WTC11 (cell line): ENCODE results near the gene GPR3. TPM values are rescaled to one million over a fixed set of nuclear protein-coding genes. Genes with fewer than 3 reads are reported as not detected.

Source experiments
- ATAC-seq: fragments of 200-7000 bp; cut with Tn5 transposase; 2 replicates; pipeline ENCODE4 v1.10.0; 2021; ENCODE audit warnings: mild to moderate bottlenecking, moderate library complexity
- CTCF ChIA-PET: fragments of 300-600 bp; sonication (Branson Sonifier 250); formaldehyde crosslinking; loops from one replicate; lab custom pipeline; 2021; ENCODE audit warnings: antibody characterized with exemption; lab: Charles Lee
- POLR2A ChIA-PET: fragments of 350-600 bp; sonication (Branson Sonifier 250); formaldehyde crosslinking; loops from one replicate; lab custom pipeline; 2021; ENCODE audit warnings: antibody characterized with exemption; lab: Charles Lee
- DNase-seq: peaks from one replicate; pipeline ENCODE4 v3.0.0; 2021; ENCODE audit warnings: low spot score
- H3K27ac Mint-ChIP-seq: 2 replicates; pipeline ENCODE4 v1.8.0; 2021; ENCODE audit warnings: mixed read lengths
- H3K27me3 Mint-ChIP-seq: 2 replicates; pipeline ENCODE4 v1.8.0; 2021; ENCODE audit warnings: low read depth, mild to moderate bottlenecking, moderate library complexity, mixed read lengths
- H3K36me3 Mint-ChIP-seq: 2 replicates; pipeline ENCODE4 v1.8.0; 2021; ENCODE audit warnings: mixed read lengths
- H3K4me1 Mint-ChIP-seq: 2 replicates; pipeline ENCODE4 v1.8.0; 2022; ENCODE audit warnings: mixed read lengths
- H3K4me3 Mint-ChIP-seq: 2 replicates; pipeline ENCODE4 v1.8.0; 2021; ENCODE audit warnings: mild to moderate bottlenecking, moderate library complexity, mixed read lengths
- H3K9me3 Mint-ChIP-seq: 2 replicates; pipeline ENCODE4 v1.8.0; 2021; ENCODE audit warnings: mixed read lengths
- ARID4B ChIP-seq: sonication (generic); formaldehyde crosslinking; IDR thresholded peaks from 2 replicates; pipeline ENCODE4 v1.8.0; 2023; ENCODE audit warnings: missing genetic modification reagents, mild to moderate bottlenecking, borderline replicate concordance
- ATF1 ChIP-seq: sonication (generic); formaldehyde crosslinking; IDR thresholded peaks from 2 replicates; pipeline ENCODE4 v1.8.1; 2023; ENCODE audit warnings: mild to moderate bottlenecking, moderate library complexity, missing genetic modification reagents
- ATF2 ChIP-seq: sonication (generic); formaldehyde crosslinking; IDR thresholded peaks from 2 replicates; pipeline ENCODE4 v1.8.1; 2022; ENCODE audit warnings: low read depth, missing genetic modification reagents, borderline replicate concordance
- CBFB ChIP-seq: sonication (generic); formaldehyde crosslinking; IDR thresholded peaks from 2 replicates; pipeline ENCODE4 v1.8.1; 2022; ENCODE audit warnings: mild to moderate bottlenecking, low read depth, missing genetic modification reagents
- CREB1 ChIP-seq: sonication (generic); formaldehyde crosslinking; IDR thresholded peaks from 2 replicates; pipeline ENCODE4 v1.8.0; 2023; ENCODE audit warnings: mild to moderate bottlenecking, missing genetic modification reagents
- ETV6 ChIP-seq: sonication (generic); formaldehyde crosslinking; IDR thresholded peaks from 2 replicates; pipeline ENCODE4 v1.8.1; 2022; ENCODE audit warnings: mild to moderate bottlenecking, missing genetic modification reagents
- FOXK1 ChIP-seq: sonication (generic); formaldehyde crosslinking; IDR thresholded peaks from 2 replicates; pipeline ENCODE4 v1.8.0; 2022; ENCODE audit warnings: mild to moderate bottlenecking, moderate library complexity, missing genetic modification reagents
- FOXP4 ChIP-seq: sonication (generic); formaldehyde crosslinking; IDR thresholded peaks from 2 replicates; pipeline ENCODE4 v1.8.0; 2022; ENCODE audit warnings: mild to moderate bottlenecking, missing genetic modification reagents
- GABPB1 ChIP-seq: sonication (generic); formaldehyde crosslinking; IDR thresholded peaks from 2 replicates; pipeline ENCODE4 v1.8.1; 2023; ENCODE audit warnings: mild to moderate bottlenecking, missing genetic modification reagents
- IRF1 ChIP-seq: sonication (generic); formaldehyde crosslinking; IDR thresholded peaks from 2 replicates; pipeline ENCODE4 v1.8.0; 2023; ENCODE audit warnings: missing genetic modification reagents
- NR1H2 ChIP-seq: sonication (generic); formaldehyde crosslinking; IDR thresholded peaks from 2 replicates; pipeline ENCODE4 v1.9.0; 2021; ENCODE audit warnings: mild to moderate bottlenecking, moderate library complexity, missing genetic modification reagents
- SMAD4 ChIP-seq: sonication (generic); formaldehyde crosslinking; IDR thresholded peaks from 2 replicates; pipeline ENCODE4 v1.8.0; 2022; ENCODE audit warnings: mild to moderate bottlenecking, missing genetic modification reagents
- SOX15 ChIP-seq: fragments of 250-450 bp; sonication (Bioruptor Pico); IDR thresholded peaks from 2 replicates; pipeline ENCODE4 v1.9.0; 2021; ENCODE audit warnings: mild to moderate bottlenecking
- TCF7 ChIP-seq: sonication (generic); formaldehyde crosslinking; IDR thresholded peaks from 2 replicates; pipeline ENCODE4 v1.8.0; 2022; ENCODE audit warnings: mild to moderate bottlenecking, low read depth, missing genetic modification reagents, moderate library complexity
- TEAD1 ChIP-seq: sonication (generic); formaldehyde crosslinking; IDR thresholded peaks from 2 replicates; pipeline ENCODE4 v1.8.0; 2022; ENCODE audit warnings: mild to moderate bottlenecking, missing genetic modification reagents
- ZBTB21 ChIP-seq: sonication (generic); formaldehyde crosslinking; IDR thresholded peaks from 2 replicates; pipeline ENCODE4 v1.8.1; 2023; ENCODE audit warnings: mild to moderate bottlenecking, missing genetic modification reagents, borderline replicate concordance
- ZNF121 ChIP-seq: sonication (generic); formaldehyde crosslinking; IDR thresholded peaks from 2 replicates; pipeline ENCODE4 v1.8.0; 2023; ENCODE audit warnings: missing genetic modification reagents
- ZNF138 ChIP-seq: sonication (generic); formaldehyde crosslinking; conservative IDR thresholded peaks from 2 replicates; pipeline ENCODE4 v1.8.1; 2022; ENCODE audit warnings: mild to moderate bottlenecking, moderate library complexity, missing genetic modification reagents
- ZNF512 ChIP-seq: sonication (generic); formaldehyde crosslinking; IDR thresholded peaks from 2 replicates; pipeline ENCODE4 v1.8.1; 2022; ENCODE audit warnings: missing genetic modification reagents, borderline replicate concordance
- ZNF671 ChIP-seq: fragments of 250-450 bp; sonication (Bioruptor Pico); IDR thresholded peaks from 2 replicates; pipeline ENCODE4 v1.8.0; 2021; ENCODE audit warnings: mild to moderate bottlenecking
- total RNA-seq: library from RNA; stranded (reverse); gene quantifications from 3 replicates; pipeline ENCODE4 v1.2.3, GENCODE V29; 2021

The GPR3 gene
- total RNA-seq, 1 experiment from 2014 or later: 12.4 TPM

- TF ChIP-seq SMAD4 (CRISPR knock-in tag) (no peak), ETV6 (CRISPR knock-in tag) (no peak), FOXK1 (CRISPR knock-in tag) (no peak)
- TF ChIP-seq, all 79 proteins: peak for 0
Observed at GRCh38 chr1:27427329-27427728, 34.9 kb downstream of the GPR3 start (continued).

- Mint-ChIP-seq H3K27me3 (no peaks in the 10 kb centered on the region), H3K9me3 (no peaks in the 10 kb centered on the region), H3K27ac (peak overlapping the region; percentile 98), H3K36me3 (peaks cover 21% of the 10 kb centered on the region), H3K4me3 (0 out of 2 replicates have a peak overlapping the region, but pooled peaks have one; percentile 7), H3K4me1 (peaks cover 75% of the 10 kb centered on the region)
- ChIA-PET POLR2A (interaction anchor here (0.7 to 1.0 kb wide), 2 partner anchors 25 to 62 kb away, joined by 3 read pairs; partner anchors contain the start of gene WASF2), CTCF (interaction anchor here (0.8 to 4.6 kb wide), 8 partner anchors 12 to 179 kb away, joined by 3 to 30 read pairs (median 5); no protein-coding TSS in a partner anchor)
- ATAC-seq: no peak
- TF ChIP-seq TCF7 (CRISPR knock-in tag) (no peak), CREB1 (CRISPR knock-in tag) (no peak), ARID4B (CRISPR knock-in tag) (no peak), ZNF138 (CRISPR knock-in tag) (no peak), ATF2 (CRISPR knock-in tag) (no peak), CBFB (CRISPR knock-in tag) (no peak), ATF1 (CRISPR knock-in tag) (no peak), NR1H2 (CRISPR knock-in tag) (no peak)
- no peak for DNase-seq
Observed at GRCh38 chr1:27427816-27428315, 35.4 kb downstream of the GPR3 start.

GRCh38 chr1:27428316-27429028 lies 36.0 kb downstream of the GPR3 start:
- ATAC-seq: peak; percentile 45
- Mint-ChIP-seq H3K4me3 (peak overlapping the region; percentile 7; the same call in 1 of the 2 replicates), H3K27me3 (no peaks in the 10 kb centered on the region), H3K36me3 (peaks cover 21% of the 10 kb centered on the region), H3K4me1 (peaks cover 78% of the 10 kb centered on the region), H3K27ac (peak overlapping the region; percentile 98), H3K9me3 (no peaks in the 10 kb centered on the region)
- ChIA-PET POLR2A (interaction anchor here (0.7 to 2.1 kb wide), 5 partner anchors 8 to 62 kb away, joined by 3 to 8 read pairs (median 3); partner anchors contain the start of gene WASF2), CTCF (interaction anchor here (0.8 to 4.6 kb wide), 8 partner anchors 12 to 178 kb away, joined by 3 to 30 read pairs (median 5); no protein-coding TSS in a partner anchor)
- DNase-seq: no peak
- TF ChIP-seq IRF1 (CRISPR knock-in tag) (no peak), ETV6 (CRISPR knock-in tag) (no peak), ZNF121 (no peak), NR1H2 (CRISPR knock-in tag) (no peak), ATF2 (CRISPR knock-in tag) (no peak), TEAD1 (CRISPR knock-in tag) (no peak), ZBTB21 (no peak), FOXP4 (CRISPR knock-in tag) (no peak), ZNF671 (CRISPR knock-in tag) (no peak), SOX15 (CRISPR knock-in tag) (no peak), ZNF512 (no peak), GABPB1 (CRISPR knock-in tag) (no peak)
